ENCODE results near the gene CD44.

DNA sequence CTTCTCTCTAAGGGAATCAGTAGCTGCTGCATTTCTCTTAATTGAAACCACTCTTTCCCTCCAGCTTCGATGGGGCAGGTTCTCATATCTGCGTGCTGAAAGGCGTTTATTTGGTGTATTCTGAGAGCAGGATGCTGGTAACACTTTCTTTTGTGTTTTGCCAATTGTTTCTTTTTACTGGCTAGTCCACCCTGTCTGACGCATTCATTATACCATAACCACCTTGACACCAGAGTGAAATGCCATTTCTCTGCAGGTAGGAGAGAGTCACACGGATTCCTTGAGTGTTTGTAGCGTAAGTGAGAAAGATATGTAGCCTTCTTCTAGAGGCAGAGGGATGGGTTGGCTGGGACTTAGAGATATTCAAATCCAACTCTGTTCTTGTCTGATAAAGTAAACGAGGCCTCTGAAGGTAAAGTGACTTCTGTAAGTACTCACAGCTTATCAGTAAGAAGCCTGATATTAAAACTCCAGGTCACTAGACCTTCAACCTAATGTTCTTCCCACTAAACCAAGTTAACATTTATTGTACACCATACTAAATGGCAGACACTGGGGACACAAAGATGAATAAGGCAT lies 21.4 kb downstream of the CD44 start:
- TF ChIP-seq, protein P1, sequence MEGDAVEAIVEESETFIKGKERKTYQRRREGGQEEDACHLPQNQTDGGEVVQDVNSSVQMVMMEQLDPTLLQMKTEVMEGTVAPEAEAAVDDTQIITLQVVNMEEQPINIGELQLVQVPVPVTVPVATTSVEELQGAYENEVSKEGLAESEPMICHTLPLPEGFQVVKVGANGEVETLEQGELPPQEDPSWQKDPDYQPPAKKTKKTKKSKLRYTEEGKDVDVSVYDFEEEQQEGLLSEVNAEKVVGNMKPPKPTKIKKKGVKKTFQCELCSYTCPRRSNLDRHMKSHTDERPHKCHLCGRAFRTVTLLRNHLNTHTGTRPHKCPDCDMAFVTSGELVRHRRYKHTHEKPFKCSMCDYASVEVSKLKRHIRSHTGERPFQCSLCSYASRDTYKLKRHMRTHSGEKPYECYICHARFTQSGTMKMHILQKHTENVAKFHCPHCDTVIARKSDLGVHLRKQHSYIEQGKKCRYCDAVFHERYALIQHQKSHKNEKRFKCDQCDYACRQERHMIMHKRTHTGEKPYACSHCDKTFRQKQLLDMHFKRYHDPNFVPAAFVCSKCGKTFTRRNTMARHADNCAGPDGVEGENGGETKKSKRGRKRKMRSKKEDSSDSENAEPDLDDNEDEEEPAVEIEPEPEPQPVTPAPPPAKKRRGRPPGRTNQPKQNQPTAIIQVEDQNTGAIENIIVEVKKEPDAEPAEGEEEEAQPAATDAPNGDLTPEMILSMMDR (IDR thresholded peaks at IDR 0.05; ENCODE audit: low read length) = no peak
- TF ChIP-seq EZH2 (IDR thresholded peaks at IDR 0.05; ENCODE audit: borderline replicate concordance, low read length) = no peak
